Neural cell (in vitro differentiated cells): ENCODE results near the gene DNAJC3. TPM values are rescaled to one million over a fixed set of nuclear protein-coding genes. Genes with fewer than 3 reads are reported as not detected.

Experiments
- H2AFZ ChIP-seq: fragments of 200-600, 300-800 bp; sonication (generic), shearing (Covaris generic); 2 replicates; pipeline ENCODE4 v1.6.0; 2014; ENCODE audit warnings: low read depth, mild to moderate bottlenecking, antibody characterized with exemption, low read length, moderate library complexity
- H3F3A ChIP-seq: fragments of 200-600 bp; shearing (Covaris generic); 2 replicates; pipeline ENCODE4 v1.6.1; 2016; ENCODE audit warnings: mild to moderate bottlenecking, moderate library complexity, mixed read lengths, antibody characterized with exemption, low read length; ENCODE audit not compliant: insufficient read depth, poor library complexity, severe bottlenecking
- H3K27ac ChIP-seq: fragments of 200-600, 300-800 bp; sonication (generic), shearing (Covaris generic); 2 replicates; pipeline ENCODE4 v1.5.1; 2014; ENCODE audit warnings: mild to moderate bottlenecking, low read length, moderate library complexity
- H3K27me3 ChIP-seq: fragments of 300-800, 200-600 bp; sonication (generic), shearing (Covaris generic); 2 replicates; pipeline ENCODE4 v1.6.0; 2014; ENCODE audit warnings: mild to moderate bottlenecking, low read depth, low read length, moderate library complexity; ENCODE audit not compliant: insufficient read depth
- H3K36me3 ChIP-seq: fragments of 300-800, 200-600 bp; sonication (generic), shearing (Covaris generic); 2 replicates; pipeline ENCODE4 v1.5.1; 2014; ENCODE audit warnings: mild to moderate bottlenecking, antibody characterized with exemption, low read length, moderate library complexity; ENCODE audit not compliant: insufficient read depth
- H3K4me2 ChIP-seq: fragments of 300-800, 200-600 bp; sonication (generic), shearing (Covaris generic); 2 replicates; pipeline ENCODE4 v1.6.0; 2014; ENCODE audit warnings: mild to moderate bottlenecking, low read length
- H3K4me3 ChIP-seq: fragments of 300-800, 200-600 bp; sonication (generic), shearing (Covaris generic); 2 replicates; pipeline ENCODE4 v1.5.1; 2014; ENCODE audit warnings: mild to moderate bottlenecking, low read length, moderate library complexity
- H3K79me2 ChIP-seq: fragments of 200-600 bp; shearing (Covaris generic); replicated peaks from 2 replicates; pipeline ENCODE4 v1.6.0; 2014; ENCODE audit warnings: mild to moderate bottlenecking, low read length, moderate library complexity; ENCODE audit not compliant: insufficient read depth
- H3K9ac ChIP-seq: fragments of 300-800, 200-600 bp; sonication (generic), shearing (Covaris generic); 2 replicates; pipeline ENCODE4 v1.6.1; 2016; ENCODE audit warnings: mild to moderate bottlenecking, low read length, mixed read lengths
- H3K9me2 ChIP-seq: fragments of 200-600 bp; shearing (Covaris generic); 2 replicates; pipeline ENCODE4 v1.6.1; 2016; ENCODE audit warnings: mild to moderate bottlenecking, low read length, mixed read lengths; ENCODE audit not compliant: insufficient read depth
- H3K9me3 ChIP-seq: fragments of 200-600, 300-800 bp; sonication (generic), shearing (Covaris generic); 2 replicates; pipeline ENCODE4 v1.6.1; 2016; ENCODE audit warnings: mild to moderate bottlenecking, mixed run types, low read length, moderate library complexity, mixed read lengths
- H4K20me1 ChIP-seq: fragments of 200-600 bp; shearing (Covaris generic); 2 replicates; pipeline ENCODE4 v1.6.1; 2016; ENCODE audit warnings: mild to moderate bottlenecking, mixed run types; ENCODE audit not compliant: insufficient read depth
- CTCF ChIP-seq: fragments of 450-650 bp; IDR thresholded peaks from 2 replicates; pipeline ENCODE4 v1.5.1; 2014; ENCODE audit warnings: antibody characterized with exemption, mild to moderate bottlenecking, moderate library complexity; ENCODE audit not compliant: poor library complexity, severe bottlenecking
- EP300 ChIP-seq: fragments of 450-650 bp; conservative IDR thresholded peaks from 2 replicates; pipeline ENCODE4 v1.6.1; 2014; ENCODE audit warnings: antibody characterized with exemption, mild to moderate bottlenecking, moderate library complexity; ENCODE audit not compliant: poor library complexity, severe bottlenecking
- EZH2 ChIP-seq: fragments of 200-600, 300-800 bp; shearing (Covaris generic), sonication (generic); IDR thresholded peaks from 2 replicates; pipeline ENCODE4 v1.6.1; 2014; ENCODE audit warnings: antibody characterized with exemption, low read length, borderline replicate concordance, mild to moderate bottlenecking; ENCODE audit not compliant: insufficient read depth, poor library complexity, severe bottlenecking
- MXI1 ChIP-seq: fragments of 450-650 bp; conservative IDR thresholded peaks from 2 replicates; pipeline ENCODE4 v1.6.1; 2014; ENCODE audit warnings: antibody characterized with exemption, mild to moderate bottlenecking; ENCODE audit not compliant: poor library complexity, severe bottlenecking
- POLR2AphosphoS5 ChIP-seq: IDR thresholded peaks from 2 replicates; pipeline ENCODE4 v1.6.1; 2012
- RAD21 ChIP-seq: fragments of 450-650 bp; conservative IDR thresholded peaks from 2 replicates; pipeline ENCODE4 v1.6.1; 2014; ENCODE audit warnings: antibody characterized with exemption, mild to moderate bottlenecking, moderate library complexity
- REST ChIP-seq: IDR thresholded peaks from 2 replicates; pipeline ENCODE4 v1.6.1; 2012; ENCODE audit warnings: borderline replicate concordance
- SMC3 ChIP-seq: fragments of 450-650 bp; conservative IDR thresholded peaks from 2 replicates; pipeline ENCODE4 v1.6.1; 2014; ENCODE audit warnings: antibody characterized with exemption, mild to moderate bottlenecking, moderate library complexity; ENCODE audit not compliant: poor library complexity
- TAF1 ChIP-seq: IDR thresholded peaks from 2 replicates; pipeline ENCODE4 v1.6.1; 2012; ENCODE audit warnings: low read depth
- polyA plus RNA-seq: library from polyadenylated mRNA; depleted of rRNA; stranded (reverse); fragments of >200 nt; gene quantifications from 2 replicates; pipeline ENCODE4 v1.2.3, GENCODE V29; 2014

The DNAJC3 gene
- polyA plus RNA-seq, 1 donor from 2014 or later: 8.2 TPM

GRCh38 chr13:95763601-95764000 is 86.7 kb downstream of the DNAJC3 start:
- TF ChIP-seq EZH2 (no peak), MXI1 (no peak), SMC3 (no peak), RAD21 (no peak)
- no peaks in the 10 kb centered on the region for H3K36me3 ChIP-seq
- H4K20me1 ChIP-seq: no peaks in the 10 kb centered on the region
- H3K9me3 ChIP-seq: no peaks in the 10 kb centered on the region
- no peak overlapping the region for H3K4me2 ChIP-seq
- H3K79me2 ChIP-seq: no peaks in the 10 kb centered on the region
- no peak overlapping the region for H3K9ac ChIP-seq
- no peak overlapping the region for H3K4me3 ChIP-seq
- H3K27me3 ChIP-seq: no peaks in the 10 kb centered on the region
- H3K9me2 ChIP-seq: no peaks in the 10 kb centered on the region
- no peaks in the 10 kb centered on the region for H3F3A ChIP-seq
- H2AFZ ChIP-seq: no peak overlapping the region
- no peak overlapping the region for H3K27ac ChIP-seq

- Histone ChIP-seq H2AFZ (no peak overlapping the region), H3K9me2 (no peaks in the 10 kb centered on the region)
Observed at GRCh38 chr13:95771905-95772304, 95.0 kb downstream of the DNAJC3 start.

More at GRCh38 chr13:95771905-95772304, 95.0 kb downstream of the DNAJC3 start:
- TF ChIP-seq REST: no peak
- TF ChIP-seq POLR2AphosphoS5: no peak
- TF ChIP-seq EZH2: no peak
- no peak for TF ChIP-seq SMC3
- no peak for TF ChIP-seq TAF1
- TF ChIP-seq CTCF: no peak
- TF ChIP-seq EP300: no peak
- no peak for TF ChIP-seq RAD21
- no peak for TF ChIP-seq MXI1
- H3K27me3 ChIP-seq: no peaks in the 10 kb centered on the region
- no peak overlapping the region for H3K4me3 ChIP-seq
- H3K27ac ChIP-seq: no peak overlapping the region
- no peaks in the 10 kb centered on the region for H3K9me3 ChIP-seq
- no peak overlapping the region for H3K4me2 ChIP-seq
- H3K9ac ChIP-seq: no peak overlapping the region
- no peaks in the 10 kb centered on the region for H4K20me1 ChIP-seq
- no peaks in the 10 kb centered on the region for H3F3A ChIP-seq
- H3K79me2 ChIP-seq: no peaks in the 10 kb centered on the region
- H3K36me3 ChIP-seq: no peaks in the 10 kb centered on the region
